Small intestine (tissue), 7 donors: ENCODE results near the gene ZNF519. TPM values are rescaled to one million over a fixed set of nuclear protein-coding genes. Genes with fewer than 3 reads are reported as not detected.

Experiments
- DNase-seq, 2 donors: peaks; one replicate each; pipeline versions ENCODE4 v3.0.0 to v3.0.0-alpha.2; 2013
- FAIRE-seq: peaks from 2 replicates; lab custom pipeline; 2012; peaks lifted over from hg19 to GRCh38; lab: Jason Lieb, UNC
- H3K27ac ChIP-seq, 3 donors: one replicate each; pipeline ENCODE4 v1.5.1; 2013; ENCODE audit warnings: low read length in 2 of 3, mild to moderate bottlenecking in 2 of 3, control low read depth in 1 of 3, inconsistent platforms in 1 of 3, low read depth in 1 of 3, moderate library complexity in 1 of 3
- H3K27me3 ChIP-seq, 3 donors: one replicate each; pipeline ENCODE4 v1.6.1; 2013; ENCODE audit warnings: low read length in 3 of 3, inconsistent platforms in 1 of 3; ENCODE audit not compliant: control insufficient read depth in 3 of 3, insufficient read depth in 3 of 3
- H3K36me3 ChIP-seq, 3 donors: one replicate each; pipeline ENCODE4 v1.6.1; 2013; ENCODE audit warnings: low read length in 3 of 3, inconsistent platforms in 1 of 3, low read depth in 1 of 3, mild to moderate bottlenecking in 1 of 3, moderate library complexity in 1 of 3; ENCODE audit not compliant: control insufficient read depth in 3 of 3, insufficient read depth in 2 of 3
- H3K4me1 ChIP-seq, 3 donors: one replicate each; pipeline ENCODE4 v1.6.1; 2013; ENCODE audit warnings: low read length in 2 of 3, inconsistent platforms in 1 of 3, low read depth in 1 of 3, mild to moderate bottlenecking in 1 of 3, moderate library complexity in 1 of 3; ENCODE audit not compliant: control insufficient read depth in 3 of 3, insufficient read depth in 2 of 3
- H3K4me3 ChIP-seq, 3 donors: one replicate each; pipeline ENCODE4 v1.5.1; 2013; ENCODE audit warnings: low read length in 3 of 3, control low read depth in 1 of 3, inconsistent platforms in 1 of 3, low read depth in 1 of 3, mild to moderate bottlenecking in 1 of 3, moderate library complexity in 1 of 3
- H3K9me3 ChIP-seq, 2 donors: one replicate each; pipeline ENCODE4 v1.6.1; 2013; ENCODE audit warnings: low read depth in 1 of 2, low read length in 1 of 2; ENCODE audit not compliant: control insufficient read depth in 2 of 2, insufficient read depth in 1 of 2
- WGBS, 3 donors: extraction: QIAGEN DNeasy Blood & Tissue Kit; methylation state at CpG; one replicate each; pipeline ENCODE4 v1.1.7; 2013; 5-methylcytosine and 5-hydroxymethylcytosine counted together
- polyA plus RNA-seq, 4 donors: library from polyadenylated mRNA; stranded (reverse) in 3 of 4; unstranded in 1 of 4; fragments of 200-250 nt in 3 of 4; fragments of 120-200 nt in 1 of 4; gene quantifications; one replicate each; pipeline versions ENCODE4 v1.2.1 to v1.2.3, GENCODE V29; 2013
- donor health status: healthy with polysubstance abuse.
- donor health status: control.
- donor health status: control.
- donor health status: Bipolar disorder and iron deficiency.
- donor health status: healthy.

The ZNF519 gene
- polyA plus RNA-seq, 4 donors = under 0.01 to 7.2 (median 2.3) TPM; not detected in 1

DNA sequence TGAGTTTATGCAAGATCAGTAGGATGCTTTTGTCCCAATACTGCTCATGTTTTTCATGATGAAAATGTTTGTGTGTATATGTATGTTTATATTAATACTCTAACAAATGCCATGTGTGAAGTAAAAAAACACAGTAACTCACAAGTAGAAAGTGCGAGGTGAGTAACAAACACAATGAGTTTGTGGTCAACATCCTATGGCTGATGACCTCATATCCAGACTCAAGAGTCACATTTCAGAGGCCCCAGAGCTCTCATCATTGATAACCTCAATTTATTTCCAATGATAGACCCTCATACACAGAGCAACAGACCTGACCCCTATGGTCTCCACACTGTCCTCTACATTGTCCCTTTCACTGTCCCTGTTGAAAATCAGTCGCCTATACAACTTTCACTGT is 34.5 kb downstream of the ZNF519 start:
- DNase-seq = no peak
- H3K27ac ChIP-seq = no peak overlapping the region

DNA sequence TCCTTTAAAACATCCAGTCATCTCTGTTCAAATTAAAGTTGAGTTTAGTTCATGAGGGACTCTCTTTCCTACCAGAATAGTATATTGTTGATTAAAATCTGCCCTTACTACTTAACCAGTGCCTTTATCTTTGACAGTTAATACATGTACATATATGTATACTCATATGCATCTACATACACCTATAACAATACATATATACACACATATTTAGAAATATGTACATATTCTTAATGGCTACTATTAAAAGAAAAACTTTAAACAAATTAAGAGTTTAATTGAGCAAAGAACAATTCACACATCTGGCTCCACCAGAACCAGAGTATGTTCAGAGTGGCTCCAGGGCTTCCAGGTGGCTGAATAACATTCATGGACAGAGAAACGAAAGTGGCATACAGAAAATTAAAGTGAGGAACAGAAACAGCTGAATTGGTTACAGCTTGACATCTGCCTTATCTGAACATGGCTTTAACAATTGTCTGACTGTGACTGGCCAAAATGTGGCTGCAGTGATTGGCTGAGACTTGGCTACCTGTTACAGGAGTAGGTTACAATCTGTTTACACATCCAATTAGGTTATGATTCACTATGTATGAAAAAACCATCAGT is 38.8 kb downstream of the ZNF519 start:
- H3K4me1 ChIP-seq = peaks cover 0 to 5% (median 0%) of the 10 kb centered on the region in 3 donors
- WGBS, 3 donors = 28 to 56% (median 44%) methylated on average over 1 of the region's 1 CpG
- DNase-seq = peak in 1 of 2 donors; percentile 6
- no peaks in the 10 kb centered on the region for H3K27me3 ChIP-seq
- H3K9me3 ChIP-seq = no peaks in the 10 kb centered on the region
- no peak overlapping the region for H3K4me3 ChIP-seq
- H3K27ac ChIP-seq = peak overlapping the region in 1 of 3 donors; percentile 42
- no peak for FAIRE-seq
- peaks cover 0 to 2% (median 0%) of the 10 kb centered on the region in 3 donors for H3K36me3 ChIP-seq

More for the DNA sequence above, 34.5 kb downstream of the ZNF519 start:
- Histone ChIP-seq H3K4me1 (peaks cover 0 to under 1% (median 0%) of the 10 kb centered on the region in 3 donors), H3K9me3 (no peaks in the 10 kb centered on the region), H3K27me3 (no peaks in the 10 kb centered on the region), H3K36me3 (peaks cover 0 to 4% (median 0%) of the 10 kb centered on the region in 3 donors), H3K4me3 (no peak overlapping the region)
- 90 to 98% (median 95%) methylated on average over 2 of the region's 2 CpGs for WGBS, 3 donors
- FAIRE-seq = no peak

DNA sequence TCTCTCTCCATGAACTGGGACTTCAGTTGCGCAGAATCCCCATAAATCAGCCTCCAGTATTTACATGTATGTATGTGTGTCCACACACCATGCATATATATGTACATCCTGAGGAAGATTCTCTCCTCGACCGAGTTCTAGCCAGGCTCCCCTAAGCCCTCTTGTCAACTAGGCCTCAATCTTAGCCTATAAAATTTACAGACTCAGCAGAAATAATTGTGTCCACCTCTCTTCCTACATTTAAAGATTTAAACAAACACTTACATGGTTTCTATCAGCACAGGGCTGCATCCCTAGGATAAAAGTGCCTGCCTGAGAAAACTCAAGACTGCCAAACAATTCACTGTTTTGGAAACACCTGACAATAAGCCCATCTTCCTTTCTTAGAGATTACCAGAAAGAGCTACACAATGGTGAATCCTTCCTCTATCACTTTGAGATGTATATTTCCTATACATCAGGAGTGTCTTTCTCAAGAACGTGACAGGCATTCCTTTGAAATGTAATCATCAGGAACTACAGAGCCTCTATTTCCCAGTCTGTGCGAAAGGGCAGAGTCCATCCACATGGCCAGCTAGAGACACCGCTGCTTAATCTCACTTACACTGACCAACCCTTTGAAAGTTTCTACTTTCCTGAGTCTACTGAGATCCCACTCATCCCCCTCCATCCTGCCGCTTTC is 39.5 kb downstream of the ZNF519 start:
- no peaks in the 10 kb centered on the region for H3K9me3 ChIP-seq
- DNase-seq (peak; percentile 60 to 64), FAIRE-seq (no peak)
- WGBS, 3 donors = 69 to 86% (median 79%) methylated on average over 7 of the region's 7 CpGs
- peak overlapping the region in 1 of 3 donors; percentile 48 for H3K27ac ChIP-seq
- H3K36me3 ChIP-seq = peaks cover 0 to 2% (median 0%) of the 10 kb centered on the region in 3 donors
- H3K27me3 ChIP-seq = no peaks in the 10 kb centered on the region
- no peak overlapping the region for H3K4me3 ChIP-seq
- H3K4me1 ChIP-seq = peaks cover 0 to 5% (median 0%) of the 10 kb centered on the region in 3 donors

DNA sequence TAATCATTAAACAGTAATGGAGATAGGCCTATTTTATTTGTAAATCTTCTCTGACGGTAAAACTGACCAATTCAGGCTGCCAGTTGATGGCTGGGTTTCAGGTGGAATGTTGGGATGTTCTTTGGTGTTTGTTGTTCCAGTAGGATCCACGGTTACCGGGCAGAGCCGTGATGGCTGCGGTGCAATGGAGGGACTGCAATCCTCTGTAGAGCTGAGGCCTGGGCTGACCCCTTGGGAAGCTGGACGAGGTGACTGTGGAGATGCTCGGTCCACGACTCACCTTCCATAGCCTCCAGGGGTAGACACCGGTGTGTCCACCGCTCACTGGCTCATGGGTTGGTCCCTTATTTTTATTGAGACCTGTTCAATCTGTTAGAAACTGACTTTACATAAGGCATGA is 42.5 kb downstream of the ZNF519 start:
- no peaks in the 10 kb centered on the region for H3K36me3 ChIP-seq
- no peak for DNase-seq
- H3K9me3 ChIP-seq = no peaks in the 10 kb centered on the region
- no peak overlapping the region for H3K27ac ChIP-seq
- H3K4me1 ChIP-seq = peaks cover 0 to 5% (median 0%) of the 10 kb centered on the region in 3 donors
- 82 to 90% (median 88%) methylated on average over 10 of the region's 10 CpGs for WGBS, 3 donors
- no peak for FAIRE-seq
- no peaks in the 10 kb centered on the region for H3K27me3 ChIP-seq
- H3K4me3 ChIP-seq = no peak overlapping the region

DNA sequence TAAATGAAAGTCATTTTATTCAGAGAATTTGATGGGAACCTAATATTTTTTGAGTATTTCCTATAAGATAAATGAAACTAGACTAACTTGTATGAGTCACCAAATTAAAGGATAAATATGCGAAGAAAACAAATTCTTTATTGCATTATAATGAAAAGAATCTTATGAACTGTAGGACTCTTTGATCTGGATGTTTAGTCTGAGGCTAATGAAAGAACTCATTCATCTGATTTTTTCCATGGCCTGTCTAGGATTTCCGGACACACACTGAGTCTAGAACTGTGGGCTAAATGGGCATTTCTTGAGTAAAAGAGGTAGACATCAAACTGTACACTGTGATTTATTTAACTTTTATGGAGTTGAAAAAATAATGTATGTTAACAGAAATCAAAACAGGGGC is 43.0 kb downstream of the ZNF519 start:
- peaks cover 0 to 5% (median 0%) of the 10 kb centered on the region in 3 donors for H3K4me1 ChIP-seq
- WGBS, 3 donors = 84 to 88% (median 87%) methylated on average over 2 of the region's 2 CpGs
- no peak overlapping the region for H3K4me3 ChIP-seq
- no peaks in the 10 kb centered on the region for H3K36me3 ChIP-seq
- H3K27me3 ChIP-seq = no peaks in the 10 kb centered on the region
- no peaks in the 10 kb centered on the region for H3K9me3 ChIP-seq
- H3K27ac ChIP-seq = no peak overlapping the region
- no peak for DNase-seq
- FAIRE-seq = no peak

DNA sequence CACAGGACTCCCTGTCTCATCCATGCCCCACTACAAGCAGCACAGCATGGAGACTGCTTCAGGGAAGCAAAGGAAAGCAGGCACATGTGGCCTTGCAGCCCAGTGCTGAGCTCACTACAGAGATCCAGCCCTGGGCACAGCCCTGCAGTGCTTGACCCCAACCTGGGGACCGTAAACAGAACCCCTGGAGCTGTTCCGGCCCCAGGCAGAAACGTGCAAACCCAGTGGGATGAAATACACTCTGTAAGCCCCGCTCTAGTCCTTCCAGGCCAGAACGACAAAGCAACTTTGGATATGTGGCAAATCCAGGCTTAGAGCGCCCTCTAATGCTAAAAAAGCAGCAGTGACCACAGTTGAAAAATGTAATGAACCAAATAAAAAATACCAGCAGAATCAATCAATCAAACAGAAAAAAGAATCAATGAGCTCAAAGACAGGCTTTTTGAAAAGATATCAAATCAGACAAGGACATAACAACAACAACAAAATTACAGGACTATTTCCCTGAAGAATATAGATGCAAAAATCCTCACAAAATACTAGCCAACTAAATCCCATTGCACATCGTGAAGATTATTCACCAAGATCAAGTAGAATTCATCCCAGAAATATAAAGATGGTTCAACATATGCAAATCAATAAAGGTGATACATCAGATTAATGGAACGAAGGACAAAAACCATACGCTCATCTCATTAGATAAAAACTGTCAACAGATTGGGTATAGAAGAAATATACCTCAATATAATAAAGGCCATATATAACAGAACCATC is 45.6 kb downstream of the ZNF519 start:
- Histone ChIP-seq H3K27me3 (no peaks in the 10 kb centered on the region), H3K4me1 (no peaks in the 10 kb centered on the region), H3K27ac (no peak overlapping the region), H3K9me3 (no peaks in the 10 kb centered on the region), H3K36me3 (no peaks in the 10 kb centered on the region), H3K4me3 (no peak overlapping the region)
- peak; percentile 41 to 62 for DNase-seq
- FAIRE-seq = no peak
- WGBS, 3 donors = 30 to 37% (median 36%) methylated on average over 9 of the region's 9 CpGs

DNA sequence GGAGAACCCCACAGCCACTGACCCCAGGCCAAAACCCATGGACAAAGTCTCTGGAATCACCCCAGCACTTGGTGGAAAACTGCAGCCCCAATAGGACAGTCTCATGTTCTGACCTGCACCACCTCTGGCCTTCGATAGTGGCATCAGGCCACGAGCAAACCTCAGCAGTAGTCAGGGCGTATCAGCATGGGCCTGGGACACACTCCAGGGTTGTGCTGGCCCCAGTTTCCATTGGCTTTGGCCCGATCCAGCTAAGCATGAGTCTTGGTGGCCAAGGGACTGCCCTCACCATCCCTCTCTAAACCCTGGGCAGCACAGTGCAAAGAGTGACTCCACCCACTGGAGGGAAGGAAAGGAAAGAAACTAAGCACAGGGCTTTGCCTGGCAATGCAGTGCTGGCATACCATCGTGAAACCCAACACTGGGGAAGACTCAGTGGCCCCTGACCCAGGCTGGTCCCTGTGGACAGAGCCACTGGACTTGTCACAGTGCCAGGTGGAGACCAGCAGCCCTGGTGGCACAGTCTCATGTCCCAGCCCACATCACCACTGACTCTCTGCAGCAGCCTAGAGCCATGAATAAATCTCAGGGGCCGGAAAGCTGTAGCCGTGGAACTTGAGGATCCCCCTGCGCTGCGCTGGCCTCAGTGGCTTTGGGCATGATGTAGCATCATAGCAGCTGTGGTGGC is 46.3 kb downstream of the ZNF519 start:
- DNase-seq = no peak
- WGBS, 3 donors = 80 to 93% (median 88%) methylated on average over 9 of the region's 9 CpGs
- Histone ChIP-seq H3K9me3 (no peaks in the 10 kb centered on the region), H3K4me3 (no peak overlapping the region), H3K27ac (no peak overlapping the region), H3K4me1 (no peaks in the 10 kb centered on the region), H3K27me3 (no peaks in the 10 kb centered on the region), H3K36me3 (no peaks in the 10 kb centered on the region)
- FAIRE-seq = no peak

DNA sequence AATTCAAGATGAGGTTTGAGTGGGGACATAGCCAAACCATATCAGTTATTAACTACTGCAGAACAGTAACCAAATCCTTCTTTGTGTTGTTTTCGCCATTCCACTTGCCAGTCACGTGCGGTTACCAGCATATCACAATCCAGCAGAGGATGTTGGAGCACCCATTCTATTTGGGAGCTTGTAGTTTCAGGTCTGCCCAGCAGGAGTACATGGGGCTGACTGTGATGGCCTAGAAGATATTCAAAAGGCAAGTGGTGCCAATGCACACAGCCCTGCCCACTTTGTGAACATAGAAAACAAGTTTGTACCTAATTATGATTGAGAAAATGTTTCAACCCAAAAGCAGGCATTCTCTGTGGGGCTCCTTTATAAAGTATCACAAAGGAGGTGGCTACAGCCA is 57.0 kb downstream of the ZNF519 start:
- no peak for DNase-seq
- Histone ChIP-seq H3K4me1 (no peaks in the 10 kb centered on the region), H3K36me3 (no peaks in the 10 kb centered on the region), H3K4me3 (no peak overlapping the region), H3K9me3 (no peaks in the 10 kb centered on the region), H3K27ac (no peak overlapping the region), H3K27me3 (no peaks in the 10 kb centered on the region)
- WGBS, 3 donors = 97 to 98% (median 98%) methylated on average over 3 of the region's 3 CpGs
- FAIRE-seq = no peak
